HFFc6 (cell line): ENCODE measurements around the gene C7orf57. TPM values are rescaled to one million over a fixed set of nuclear protein-coding genes. Genes with fewer than 3 reads are reported as not detected.

Experiments used
- DNase-seq: peaks from one replicate; pipeline ENCODE4 v3.0.0-alpha.2; 2018
- H3K27ac Mint-ChIP-seq: 2 replicates; pipeline ENCODE4 v1.8.0; 2020; ENCODE audit warnings: mild to moderate bottlenecking, mixed read lengths
- H3K27me3 Mint-ChIP-seq: 2 replicates; pipeline ENCODE4 v1.8.0; 2021; ENCODE audit warnings: mild to moderate bottlenecking, moderate library complexity, mixed read lengths; ENCODE audit not compliant: insufficient read depth
- H3K36me3 Mint-ChIP-seq: 2 replicates; pipeline ENCODE4 v1.8.0; 2021; ENCODE audit warnings: low read depth, mixed read lengths
- H3K4me1 Mint-ChIP-seq: 2 replicates; pipeline ENCODE4 v1.8.0; 2020; ENCODE audit warnings: low read depth, mixed read lengths
- H3K4me3 Mint-ChIP-seq: 2 replicates; pipeline ENCODE4 v1.8.0; 2020; ENCODE audit warnings: mild to moderate bottlenecking, moderate library complexity, mixed read lengths
- H3K9me3 Mint-ChIP-seq: 2 replicates; pipeline ENCODE4 v1.8.0; 2020; ENCODE audit warnings: mild to moderate bottlenecking, mixed read lengths
- total RNA-seq, 6 experiments: library from RNA; stranded (reverse); fragmentation: NEBNext Ultra II Directional; extraction: Animal tissue kit (Norgen Biotek cat#: 25700); gene quantifications; 2 replicates in 1 of 6; 3 replicates in 5 of 6; pipeline ENCODE4 v1.2.3, GENCODE V29; 2021
- TF ChIP-seq, protein P1 (sequence below): fragments of 200-600 bp; sonication (generic); IDR thresholded peaks from 2 replicates; pipeline ENCODE4 v1.5.0; 2021; ENCODE audit warnings: antibody characterized with exemption, mild to moderate bottlenecking

Gene C7orf57
- total RNA-seq, 6 experiments from 2014 or later, result 0.14 TPM; not detected in 5

DNA sequence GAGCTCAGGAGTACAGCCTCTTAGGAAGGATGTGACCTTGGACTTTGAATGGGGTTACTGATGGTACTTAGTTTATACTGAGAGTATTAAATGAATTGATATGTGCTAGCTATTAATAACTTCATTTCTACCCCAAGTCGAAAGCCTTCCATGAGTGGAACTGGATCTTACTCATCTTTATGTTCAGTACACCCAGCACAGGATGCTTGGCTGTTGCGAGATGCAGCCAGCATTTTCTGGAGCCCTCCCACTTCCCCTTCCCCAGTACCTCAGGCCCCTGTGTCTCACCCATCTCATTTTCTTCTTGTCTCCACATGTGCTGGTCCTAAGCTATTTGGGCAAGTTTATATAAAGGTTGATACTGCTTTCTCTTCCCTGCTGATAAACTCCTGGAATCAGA is 60.9 kb downstream of the C7orf57 start:
- no peak overlapping the region for H3K4me3 Mint-ChIP-seq
- peaks cover 3% of the 10 kb centered on the region for H3K27me3 Mint-ChIP-seq
- peak overlapping the region; percentile 67 for H3K27ac Mint-ChIP-seq
- DNase-seq, result no peak
- peaks cover 60% of the 10 kb centered on the region for H3K4me1 Mint-ChIP-seq
- TF ChIP-seq, protein P1, sequence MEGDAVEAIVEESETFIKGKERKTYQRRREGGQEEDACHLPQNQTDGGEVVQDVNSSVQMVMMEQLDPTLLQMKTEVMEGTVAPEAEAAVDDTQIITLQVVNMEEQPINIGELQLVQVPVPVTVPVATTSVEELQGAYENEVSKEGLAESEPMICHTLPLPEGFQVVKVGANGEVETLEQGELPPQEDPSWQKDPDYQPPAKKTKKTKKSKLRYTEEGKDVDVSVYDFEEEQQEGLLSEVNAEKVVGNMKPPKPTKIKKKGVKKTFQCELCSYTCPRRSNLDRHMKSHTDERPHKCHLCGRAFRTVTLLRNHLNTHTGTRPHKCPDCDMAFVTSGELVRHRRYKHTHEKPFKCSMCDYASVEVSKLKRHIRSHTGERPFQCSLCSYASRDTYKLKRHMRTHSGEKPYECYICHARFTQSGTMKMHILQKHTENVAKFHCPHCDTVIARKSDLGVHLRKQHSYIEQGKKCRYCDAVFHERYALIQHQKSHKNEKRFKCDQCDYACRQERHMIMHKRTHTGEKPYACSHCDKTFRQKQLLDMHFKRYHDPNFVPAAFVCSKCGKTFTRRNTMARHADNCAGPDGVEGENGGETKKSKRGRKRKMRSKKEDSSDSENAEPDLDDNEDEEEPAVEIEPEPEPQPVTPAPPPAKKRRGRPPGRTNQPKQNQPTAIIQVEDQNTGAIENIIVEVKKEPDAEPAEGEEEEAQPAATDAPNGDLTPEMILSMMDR, result no peak
- no peaks in the 10 kb centered on the region for H3K9me3 Mint-ChIP-seq
- H3K36me3 Mint-ChIP-seq, result peaks cover 20% of the 10 kb centered on the region

DNA sequence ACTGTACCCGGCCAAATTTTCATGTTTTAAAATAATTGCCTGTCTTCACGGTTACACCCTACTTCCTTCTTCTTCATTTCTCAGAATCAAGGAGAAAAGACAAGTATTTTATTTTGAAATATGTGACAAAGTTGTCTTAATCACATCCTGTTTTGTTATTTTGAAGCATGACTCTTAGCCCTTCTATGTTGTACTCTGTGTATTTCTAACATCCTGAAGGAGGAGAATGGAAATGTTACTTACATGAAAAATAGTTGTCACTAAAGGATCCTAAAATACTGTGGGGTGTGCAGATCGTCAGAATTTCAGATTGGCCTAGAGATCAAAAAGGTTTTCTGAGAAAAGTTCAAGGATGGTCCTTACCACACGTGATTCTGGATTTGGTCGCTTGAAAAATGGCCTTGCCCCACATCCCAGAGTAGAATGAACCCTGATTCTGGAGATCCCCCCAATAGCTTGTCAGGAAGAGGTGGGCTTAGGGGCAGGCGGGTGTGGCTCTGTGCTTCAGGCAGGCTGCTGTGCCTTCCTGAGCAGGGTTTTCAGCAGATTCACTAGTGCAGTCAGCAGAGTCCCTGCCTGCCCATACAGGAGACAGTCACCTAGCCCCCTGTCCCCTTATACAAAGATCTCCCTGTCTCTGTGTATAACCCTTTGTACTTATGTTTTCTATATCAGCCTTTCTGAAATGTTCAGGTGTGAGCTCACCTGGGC is 62.3 kb downstream of the C7orf57 start:
- H3K9me3 Mint-ChIP-seq, result no peaks in the 10 kb centered on the region
- peaks cover 3% of the 10 kb centered on the region for H3K27me3 Mint-ChIP-seq
- H3K4me3 Mint-ChIP-seq, result no peak overlapping the region
- TF ChIP-seq, protein P1, result no peak
- peak overlapping the region; percentile 58 for H3K27ac Mint-ChIP-seq
- H3K36me3 Mint-ChIP-seq, result peaks cover 18% of the 10 kb centered on the region
- DNase-seq, result no peak
- H3K4me1 Mint-ChIP-seq, result peaks cover 46% of the 10 kb centered on the region

GRCh38 chr7:48098846-48099245 is 63.5 kb downstream of the C7orf57 start:
- Mint-ChIP-seq H3K27me3 (peaks cover 5% of the 10 kb centered on the region), H3K9me3 (no peaks in the 10 kb centered on the region), H3K36me3 (peaks cover 19% of the 10 kb centered on the region), H3K27ac (no peak overlapping the region; the same call in 1 of the 2 replicates), H3K4me3 (no peak overlapping the region), H3K4me1 (peaks cover 42% of the 10 kb centered on the region)
- TF ChIP-seq, protein P1, result no peak
- DNase-seq, result no peak

GRCh38 chr7:48099781-48100180 is 64.4 kb downstream of the C7orf57 start:
- DNase-seq, result no peak
- TF ChIP-seq, protein P1, result no peak
- H3K27me3 Mint-ChIP-seq, result peaks cover 5% of the 10 kb centered on the region
- peaks cover 32% of the 10 kb centered on the region for H3K4me1 Mint-ChIP-seq
- no peak overlapping the region for H3K27ac Mint-ChIP-seq
- no peak overlapping the region for H3K4me3 Mint-ChIP-seq
- peaks cover 21% of the 10 kb centered on the region for H3K36me3 Mint-ChIP-seq
- no peaks in the 10 kb centered on the region for H3K9me3 Mint-ChIP-seq

GRCh38 chr7:48101352-48101751 is 66.0 kb downstream of the C7orf57 start:
- DNase-seq, result no peak
- Mint-ChIP-seq H3K36me3 (peaks cover 19% of the 10 kb centered on the region), H3K4me3 (no peak overlapping the region), H3K4me1 (peaks cover 18% of the 10 kb centered on the region), H3K9me3 (no peaks in the 10 kb centered on the region), H3K27ac (no peak overlapping the region), H3K27me3 (peaks cover 4% of the 10 kb centered on the region; the same call in 1 of the 2 replicates)
- TF ChIP-seq, protein P1, result no peak
